ENCODE data around the gene TM9SF3. TPM values are rescaled to one million over a fixed set of nuclear protein-coding genes. Genes with fewer than 3 reads are reported as not detected.

Gene TM9SF3
- total RNA-seq, 2 donors from 2014 or later = 73.7 to 75.2 TPM

GRCh38 chr10:96568402-96568801 lies 18.4 kb downstream of the TM9SF3 start:
- WGBS, 2 donors = 26 to 28% methylated on average over 1 of the region's 1 CpG
- no peak for TF ChIP-seq POLR2A (IDR thresholded peaks at IDR 0.05)
- TF ChIP-seq, protein P1, sequence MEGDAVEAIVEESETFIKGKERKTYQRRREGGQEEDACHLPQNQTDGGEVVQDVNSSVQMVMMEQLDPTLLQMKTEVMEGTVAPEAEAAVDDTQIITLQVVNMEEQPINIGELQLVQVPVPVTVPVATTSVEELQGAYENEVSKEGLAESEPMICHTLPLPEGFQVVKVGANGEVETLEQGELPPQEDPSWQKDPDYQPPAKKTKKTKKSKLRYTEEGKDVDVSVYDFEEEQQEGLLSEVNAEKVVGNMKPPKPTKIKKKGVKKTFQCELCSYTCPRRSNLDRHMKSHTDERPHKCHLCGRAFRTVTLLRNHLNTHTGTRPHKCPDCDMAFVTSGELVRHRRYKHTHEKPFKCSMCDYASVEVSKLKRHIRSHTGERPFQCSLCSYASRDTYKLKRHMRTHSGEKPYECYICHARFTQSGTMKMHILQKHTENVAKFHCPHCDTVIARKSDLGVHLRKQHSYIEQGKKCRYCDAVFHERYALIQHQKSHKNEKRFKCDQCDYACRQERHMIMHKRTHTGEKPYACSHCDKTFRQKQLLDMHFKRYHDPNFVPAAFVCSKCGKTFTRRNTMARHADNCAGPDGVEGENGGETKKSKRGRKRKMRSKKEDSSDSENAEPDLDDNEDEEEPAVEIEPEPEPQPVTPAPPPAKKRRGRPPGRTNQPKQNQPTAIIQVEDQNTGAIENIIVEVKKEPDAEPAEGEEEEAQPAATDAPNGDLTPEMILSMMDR (IDR thresholded peaks at IDR 0.05) = no peak
- no peak overlapping the region for H3K4me3 ChIP-seq
- DNase-seq = no peak
- ATAC-seq = no peak
- H3K9me3 ChIP-seq = no peaks in the 10 kb centered on the region
- H3K27ac ChIP-seq = peak overlapping the region in 3 of 4 donors; percentile 13 to 32 (median 18)
- H3K27me3 ChIP-seq = no peaks in the 10 kb centered on the region
- H3K36me3 ChIP-seq (replicated peaks in 1 of 2; ENCODE audit: insufficient read depth in 1 of 2, low read depth in 2 of 2) = peaks cover 0 to 2% of the 10 kb centered on the region in 2 donors
- peaks cover 62% of the 10 kb centered on the region for H3K4me1 ChIP-seq
- intact Hi-C loops (cut with DNase I) = no loop called here

DNA sequence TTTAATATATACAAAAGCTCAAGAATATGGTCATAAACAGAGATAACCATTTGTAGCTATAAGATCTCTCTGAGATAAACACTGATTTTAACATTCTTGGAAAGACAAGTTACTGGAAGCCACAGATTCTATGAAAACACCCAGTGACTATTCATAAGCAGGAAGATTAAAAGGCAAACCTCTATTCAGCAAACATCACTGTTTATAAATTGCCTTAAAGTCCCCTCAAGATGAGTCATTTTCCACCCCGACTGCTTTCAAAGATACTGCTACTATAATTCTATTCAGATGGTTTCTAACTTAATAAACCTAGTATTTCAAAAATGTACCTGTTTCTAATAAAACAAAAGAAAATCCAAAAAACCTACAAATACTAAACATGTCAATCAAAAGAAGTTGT lies 21.0 kb downstream of the TM9SF3 start:
- WGBS, 2 donors = 16 to 17% methylated on average over 1 of the region's 1 CpG
- peaks cover 44% of the 10 kb centered on the region for H3K4me1 ChIP-seq
- H3K9me3 ChIP-seq = no peaks in the 10 kb centered on the region
- TF ChIP-seq, protein P1 (IDR thresholded peaks at IDR 0.05) = no peak
- TF ChIP-seq POLR2A (IDR thresholded peaks at IDR 0.05) = no peak
- no peak overlapping the region for H3K27ac ChIP-seq
- ATAC-seq (no peak), DNase-seq (no peak)
- H3K36me3 ChIP-seq (replicated peaks in 1 of 2; ENCODE audit: insufficient read depth in 1 of 2, low read depth in 2 of 2) = peaks cover 0 to 5% of the 10 kb centered on the region in 2 donors
- intact Hi-C loops (cut with DNase I) = no loop called here
- no peaks in the 10 kb centered on the region for H3K27me3 ChIP-seq
- H3K4me3 ChIP-seq = no peak overlapping the region

GRCh38 chr10:96560966-96561887 lies 25.6 kb downstream of the TM9SF3 start:
- Histone ChIP-seq H3K4me1 (peaks cover 17% of the 10 kb centered on the region), H3K36me3 (replicated peaks in 1 of 2; ENCODE audit: insufficient read depth in 1 of 2, low read depth in 2 of 2) (peaks cover 0 to 6% of the 10 kb centered on the region in 2 donors), H3K9me3 (no peaks in the 10 kb centered on the region), H3K4me3 (no peak overlapping the region), H3K27me3 (no peaks in the 10 kb centered on the region), H3K27ac (peak overlapping the region in 1 of 4 donors; percentile 33)
- intact Hi-C loops (cut with DNase I) = no loop called here
- peak; percentile 53 for ATAC-seq
- 59 to 64% methylated on average over 3 of the region's 3 CpGs for WGBS, 2 donors
- TF ChIP-seq, protein P1 (IDR thresholded peaks at IDR 0.05) = no peak
- DNase-seq = no peak

DNA sequence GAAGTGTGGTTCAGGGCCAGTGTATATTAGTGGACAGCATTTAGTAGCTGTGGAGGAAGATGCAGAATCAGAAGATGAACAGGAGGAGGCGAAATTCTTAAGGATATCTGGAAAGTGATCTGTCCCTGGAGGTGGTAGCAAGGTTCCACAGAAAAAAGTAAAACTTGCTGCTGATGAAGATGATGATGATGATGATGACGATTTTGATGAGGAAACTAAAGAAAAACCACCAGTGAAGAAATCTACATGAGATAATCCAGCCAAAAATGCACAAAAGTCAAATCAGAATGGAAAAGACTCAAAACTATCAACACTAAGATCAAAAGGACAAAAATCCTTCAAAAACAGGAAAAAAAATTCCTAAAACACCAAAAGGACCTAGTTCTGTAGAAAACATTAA lies 26.3 kb downstream of the TM9SF3 start:
- peak overlapping the region in 1 of 4 donors; percentile 33 for H3K27ac ChIP-seq
- 86 to 94% methylated on average over 2 of the region's 2 CpGs for WGBS, 2 donors
- intact Hi-C loops (cut with DNase I) = no loop called here
- ATAC-seq (no peak), DNase-seq (no peak)
- no peak for TF ChIP-seq POLR2A (IDR thresholded peaks at IDR 0.05)
- TF ChIP-seq, protein P1 (IDR thresholded peaks at IDR 0.05) = no peak
- H3K27me3 ChIP-seq = no peaks in the 10 kb centered on the region
- peaks cover 0 to 6% of the 10 kb centered on the region in 2 donors for H3K36me3 ChIP-seq (replicated peaks in 1 of 2; ENCODE audit: insufficient read depth in 1 of 2, low read depth in 2 of 2)
- no peak overlapping the region for H3K4me3 ChIP-seq
- peaks cover 17% of the 10 kb centered on the region for H3K4me1 ChIP-seq
- no peaks in the 10 kb centered on the region for H3K9me3 ChIP-seq

All from body of pancreas (tissue), 4 donors.